Activated CD8-positive, alpha-beta memory T cell treated with anti-CD3 and anti-CD28 coated beads for 36 hours (primary cell): ENCODE data around the gene MMEL1. TPM values are rescaled to one million over a fixed set of nuclear protein-coding genes. Genes with fewer than 3 reads are reported as not detected.

ENCODE experiments used
- CTCF ChIA-PET: fragments of 350-600 bp; sonication (Branson Sonifier 250); formaldehyde crosslinking; loops from one replicate; lab custom pipeline; 2021; ENCODE audit warnings: antibody characterized with exemption; lab: Charles Lee
- POLR2A ChIA-PET: fragments of 350-600 bp; sonication (Branson Sonifier 250); formaldehyde crosslinking; loops from one replicate; lab custom pipeline; 2021; ENCODE audit warnings: antibody characterized with exemption; lab: Charles Lee
- total RNA-seq, 2 experiments: library from RNA; stranded (reverse); gene quantifications; one replicate each; pipeline ENCODE4 v1.2.3, GENCODE V29; 2021

MMEL1 gene
- total RNA-seq, 2 experiments from 2014 or later = 0.42 TPM; not detected in 1

DNA sequence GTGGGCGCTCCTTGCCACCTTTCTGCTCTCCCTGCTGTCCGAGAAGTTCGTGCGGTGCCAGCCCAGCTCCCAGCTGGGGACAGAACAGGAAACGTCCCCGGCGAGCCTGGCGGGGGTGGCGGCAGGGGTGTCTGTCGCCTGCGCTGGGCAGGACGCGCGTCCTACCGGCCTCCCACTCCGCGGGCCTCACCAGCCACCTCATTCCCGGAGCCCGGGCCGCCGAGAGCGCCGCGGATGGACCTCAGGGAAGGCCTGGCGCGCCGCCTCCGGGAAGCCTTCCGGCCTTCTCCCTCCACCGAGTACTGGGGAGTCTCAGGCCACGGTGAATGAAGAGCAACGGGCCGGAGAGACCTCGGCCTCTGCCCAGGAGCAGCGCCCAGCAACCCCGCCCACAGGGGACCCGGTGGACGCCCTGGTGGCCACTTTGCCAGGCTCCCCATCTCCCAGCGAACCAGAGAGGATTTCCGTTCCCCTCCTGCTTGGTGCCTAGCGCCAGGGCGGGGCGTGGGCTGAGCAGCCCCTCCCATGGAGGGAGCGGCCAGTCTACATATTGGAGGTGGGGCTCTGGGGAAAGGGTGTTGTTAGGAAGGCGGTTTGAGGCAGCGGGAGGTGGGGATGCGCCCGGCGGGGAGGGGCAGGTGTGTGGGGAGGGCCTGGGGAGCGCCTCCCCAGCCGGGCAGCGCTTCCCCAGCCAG is 86.2 kb downstream of the MMEL1 start:
- ChIA-PET CTCF (interaction anchor here (0.7 to 4.3 kb wide), 13 partner anchors 10 to 352 kb away, joined by 3 to 42 read pairs (median 6); partner anchors contain the start of genes FAAP20, PANK4, PRXL2B and TNFRSF14), POLR2A (interaction anchor here (0.7 to 4.5 kb wide), 12 partner anchors 10 to 155 kb away, joined by 3 to 46 read pairs (median 6); partner anchors contain the start of genes MORN1, PANK4, PRXL2B and RER1)

DNA sequence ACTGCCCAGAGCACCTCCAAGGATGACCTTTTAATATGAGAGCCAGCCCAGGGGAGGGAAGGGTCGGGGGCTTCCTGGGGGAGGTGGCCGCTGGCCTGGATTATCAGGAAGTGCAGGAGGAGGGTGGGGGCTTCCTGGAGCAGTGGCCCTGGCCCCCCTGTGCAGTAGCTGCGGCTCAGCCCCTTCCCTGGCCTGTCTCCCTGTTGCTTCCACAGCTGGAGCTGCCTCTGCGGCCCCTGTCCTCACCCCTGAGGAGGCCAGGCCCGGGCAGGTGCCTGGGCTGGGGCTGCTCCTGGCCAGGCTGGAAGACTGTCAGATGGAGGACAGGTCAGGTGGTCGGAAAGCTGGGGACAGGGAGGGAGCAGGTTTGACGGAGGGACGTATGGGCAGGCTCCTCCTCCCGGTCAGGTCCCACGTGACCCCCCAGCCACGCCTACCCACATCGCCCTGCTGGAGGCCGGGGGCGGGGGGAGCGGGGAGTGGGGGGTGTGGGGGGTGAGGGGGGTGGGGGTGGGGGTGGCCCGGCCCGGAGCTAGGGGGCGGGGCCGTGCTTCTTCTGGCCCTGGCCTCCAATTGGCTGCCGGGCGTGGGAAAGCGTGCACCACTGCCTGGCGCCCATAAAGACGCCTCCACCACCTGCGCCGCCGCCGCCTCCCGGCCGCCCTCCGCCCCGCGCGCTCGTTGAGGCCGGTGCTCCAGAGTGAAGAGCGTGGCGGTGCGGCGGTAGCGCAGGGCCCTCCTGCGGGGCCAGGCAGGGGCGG is 86.9 kb downstream of the MMEL1 start:
- CTCF ChIA-PET = interaction anchor here (0.6 to 4.3 kb wide), 7 partner anchors 11 to 133 kb away, joined by 3 to 42 read pairs (median 5); partner anchors contain the start of genes PANK4 and PEX10
- POLR2A ChIA-PET = interaction anchor here (0.7 to 4.5 kb wide), 8 partner anchors 10 to 154 kb away, joined by 3 to 46 read pairs (median 4); partner anchors contain the start of genes MORN1, PANK4, PRXL2B and RER1

DNA sequence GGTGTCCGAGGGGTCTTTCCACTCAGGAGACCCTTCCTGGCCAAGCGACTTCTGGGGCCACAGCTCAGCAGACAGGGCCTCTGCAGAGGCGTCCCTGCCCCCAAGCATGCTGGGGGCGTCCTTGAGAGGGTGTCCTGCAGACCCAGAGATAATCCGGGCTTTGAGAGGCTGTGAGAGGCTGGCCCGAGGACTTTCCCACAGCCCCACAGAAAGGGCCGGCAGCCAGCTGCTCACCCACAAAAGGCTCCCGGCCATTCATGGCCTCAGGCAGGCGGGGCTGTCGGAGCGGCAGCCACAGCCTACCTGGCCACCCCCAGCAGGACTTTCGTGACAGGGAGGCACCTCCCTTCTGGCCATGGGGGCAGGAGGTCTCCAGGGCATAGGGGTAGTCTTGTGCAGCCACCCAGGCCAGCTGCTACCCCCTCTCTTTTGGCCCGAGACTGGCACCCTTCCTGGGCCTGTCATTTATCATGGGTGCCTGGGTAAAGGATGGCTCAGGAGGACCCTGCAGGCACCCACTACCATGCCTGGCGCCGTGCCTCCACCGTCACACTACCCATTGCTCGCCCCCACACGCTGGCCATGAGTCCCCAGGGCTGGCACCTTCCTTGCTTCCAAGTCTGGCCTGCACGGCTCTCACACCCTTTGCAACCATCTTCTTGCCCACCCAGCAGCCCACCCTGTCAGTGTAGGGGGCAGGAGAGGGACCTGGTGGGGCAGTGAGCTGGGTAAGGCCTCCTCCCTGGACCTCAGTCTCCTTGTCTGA is 87.8 kb downstream of the MMEL1 start:
- POLR2A ChIA-PET = interaction anchor here (0.7 to 4.5 kb wide), 7 partner anchors 11 to 154 kb away, joined by 3 to 46 read pairs (median 5); partner anchors contain the start of genes MORN1, PANK4, PRXL2B and RER1
- CTCF ChIA-PET = interaction anchor here (0.8 to 4.3 kb wide), 3 partner anchors 10 to 41 kb away, joined by 3 to 42 read pairs (median 3); partner anchors contain the start of gene PANK4

DNA sequence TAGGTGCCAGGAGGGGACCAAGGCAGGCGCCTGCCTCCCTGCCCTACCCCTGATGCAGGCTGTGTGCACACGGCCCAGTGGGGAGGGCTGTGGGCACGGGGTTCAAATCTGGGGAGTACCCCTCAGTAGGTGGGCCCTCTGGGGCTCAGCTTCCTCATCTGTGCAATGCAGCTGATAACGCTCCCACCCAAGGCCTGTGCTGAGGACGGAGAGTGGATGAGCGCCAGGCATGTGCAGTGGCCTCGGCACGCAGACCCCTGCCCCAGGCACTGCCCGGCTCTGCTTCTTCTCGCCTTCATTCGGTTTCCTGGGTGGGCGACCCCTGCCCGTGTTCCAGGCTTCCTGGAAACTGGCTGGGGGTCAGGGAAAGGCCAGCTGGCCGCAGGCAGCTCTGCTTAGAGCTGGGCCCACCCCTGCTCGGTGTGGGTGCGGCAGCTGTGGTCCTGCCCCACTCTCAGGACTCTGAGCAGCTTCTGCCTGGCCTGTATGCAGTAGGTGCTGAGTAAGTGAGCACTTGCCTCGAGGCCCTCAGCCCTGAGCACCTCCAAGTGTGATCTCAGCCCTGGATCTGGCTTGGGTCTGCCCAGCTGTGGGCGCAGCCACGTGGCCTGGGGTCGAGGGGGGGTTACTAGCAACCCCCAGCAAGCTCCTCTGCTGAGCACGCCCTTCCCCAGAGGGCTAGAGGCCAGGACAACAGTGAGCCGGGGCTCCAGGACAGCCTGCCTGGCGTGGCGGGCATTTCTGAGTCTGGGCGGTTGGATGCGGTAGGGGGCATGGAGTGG is 88.5 kb downstream of the MMEL1 start:
- CTCF ChIA-PET = interaction anchor here (1.0 kb wide), 1 partner anchor 15 kb away, joined by 3 read pairs; no protein-coding TSS in a partner anchor
- POLR2A ChIA-PET = interaction anchor here (0.7 to 4.0 kb wide), 2 partner anchors 12 to 13 kb away, joined by 4 to 32 read pairs; partner anchors contain the start of gene TNFRSF14

DNA sequence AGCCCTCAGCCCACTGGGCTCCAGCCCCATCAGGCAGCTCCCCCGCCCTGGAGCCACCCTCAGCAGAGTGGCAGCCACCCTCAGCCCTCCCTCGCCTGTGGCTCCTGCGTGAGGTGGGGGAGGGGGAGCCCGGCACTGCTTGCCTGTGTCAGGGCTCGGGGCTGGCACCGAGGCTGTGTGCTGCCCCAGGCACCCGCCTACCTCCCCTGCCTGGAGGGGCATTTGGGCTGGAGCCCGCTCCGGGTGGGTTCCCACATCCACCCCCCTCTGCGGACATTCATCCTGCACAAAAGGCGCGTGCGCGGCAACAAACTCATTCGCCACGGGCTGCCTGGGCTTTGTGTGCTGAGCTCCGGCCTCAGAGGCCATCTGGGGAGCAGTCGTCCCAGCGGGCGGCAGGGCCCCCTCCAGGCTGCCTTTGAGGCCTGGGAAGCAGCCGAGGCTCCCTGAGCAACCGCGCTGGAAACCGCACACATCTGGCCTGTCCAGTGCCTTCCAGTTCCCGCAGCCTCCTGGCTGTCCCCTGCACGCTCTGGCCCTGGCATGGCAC is 89.2 kb downstream of the MMEL1 start:
- POLR2A ChIA-PET = interaction anchor here (0.7 kb wide), 1 partner anchor 13 kb away, joined by 4 read pairs; no protein-coding TSS in a partner anchor
- CTCF ChIA-PET = interaction anchor here (0.6 to 1.4 kb wide), 4 partner anchors 15 to 326 kb away, joined by 3 read pairs; partner anchors contain the start of gene PANK4

DNA sequence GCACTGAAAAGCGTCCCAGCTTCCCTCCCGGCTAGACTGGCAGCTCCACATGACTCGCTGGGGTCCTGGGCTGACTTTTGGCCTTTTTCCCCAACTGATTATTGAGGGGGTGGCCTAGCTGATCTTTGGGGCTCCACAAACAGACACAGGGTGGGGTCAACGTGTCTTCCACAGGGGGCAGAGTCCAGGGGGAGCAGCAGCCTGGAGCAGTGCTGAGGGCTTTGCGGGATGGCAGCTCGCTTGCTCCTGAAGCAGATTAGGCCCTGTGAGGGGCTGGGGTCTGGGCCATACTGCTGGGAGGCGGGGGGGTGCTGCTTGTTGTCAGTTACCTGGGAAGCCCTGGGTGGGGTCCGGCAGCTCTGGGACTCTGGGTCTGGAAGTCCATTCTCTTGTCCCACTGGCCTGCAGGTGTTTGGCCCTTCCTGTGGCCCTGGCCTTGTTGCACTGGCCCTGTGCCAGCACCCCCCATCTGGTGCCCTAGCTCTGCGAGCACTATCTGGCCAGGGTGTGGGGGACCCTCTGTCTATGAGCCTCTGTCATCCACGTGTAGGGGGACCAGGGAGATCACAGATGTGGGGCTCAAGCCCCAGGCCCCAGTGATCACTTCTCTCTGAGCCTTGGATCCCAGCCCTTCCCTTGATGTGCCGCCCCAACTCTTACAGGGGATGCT is 90.4 kb downstream of the MMEL1 start:
- ChIA-PET CTCF (interaction anchor here (1.2 to 1.4 kb wide), 2 partner anchors 15 to 19 kb away, joined by 3 read pairs; partner anchors contain the start of gene PANK4), POLR2A (no interaction called here)

DNA sequence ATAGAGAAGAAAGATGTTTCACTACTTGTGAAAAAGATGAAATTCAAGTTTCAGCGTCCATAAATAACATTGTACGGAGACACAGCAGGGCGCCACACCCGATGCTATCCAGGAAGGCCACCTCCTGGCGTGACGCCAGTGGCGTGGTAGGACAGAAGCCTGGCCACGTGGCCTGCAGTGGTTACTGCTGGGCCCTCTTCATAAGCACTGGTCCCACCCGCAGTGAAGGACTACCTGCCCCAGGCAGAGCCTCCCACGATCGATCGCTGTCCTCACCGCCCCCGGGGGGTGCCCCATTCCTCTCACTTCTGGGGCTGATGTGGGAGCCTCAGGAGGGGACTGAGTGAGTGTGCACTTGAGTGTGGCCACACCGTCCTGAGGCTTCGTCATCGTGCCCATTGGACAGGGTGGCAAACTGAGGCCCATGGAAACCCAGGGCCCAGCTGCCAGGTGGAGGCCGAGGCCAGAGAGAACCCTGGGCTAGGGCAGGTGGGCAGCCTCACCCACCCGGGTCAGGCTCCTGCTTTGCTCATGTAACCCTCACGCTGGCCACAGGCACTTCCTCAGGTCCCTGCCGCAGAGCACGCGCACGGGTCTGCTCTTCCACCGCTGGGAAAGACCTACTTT is 91.1 kb downstream of the MMEL1 start:
- ChIA-PET POLR2A (no interaction called here), CTCF (interaction anchor here (1.2 to 2.1 kb wide), 2 partner anchors 10 to 126 kb away, joined by 4 to 5 read pairs; no protein-coding TSS in a partner anchor)

DNA sequence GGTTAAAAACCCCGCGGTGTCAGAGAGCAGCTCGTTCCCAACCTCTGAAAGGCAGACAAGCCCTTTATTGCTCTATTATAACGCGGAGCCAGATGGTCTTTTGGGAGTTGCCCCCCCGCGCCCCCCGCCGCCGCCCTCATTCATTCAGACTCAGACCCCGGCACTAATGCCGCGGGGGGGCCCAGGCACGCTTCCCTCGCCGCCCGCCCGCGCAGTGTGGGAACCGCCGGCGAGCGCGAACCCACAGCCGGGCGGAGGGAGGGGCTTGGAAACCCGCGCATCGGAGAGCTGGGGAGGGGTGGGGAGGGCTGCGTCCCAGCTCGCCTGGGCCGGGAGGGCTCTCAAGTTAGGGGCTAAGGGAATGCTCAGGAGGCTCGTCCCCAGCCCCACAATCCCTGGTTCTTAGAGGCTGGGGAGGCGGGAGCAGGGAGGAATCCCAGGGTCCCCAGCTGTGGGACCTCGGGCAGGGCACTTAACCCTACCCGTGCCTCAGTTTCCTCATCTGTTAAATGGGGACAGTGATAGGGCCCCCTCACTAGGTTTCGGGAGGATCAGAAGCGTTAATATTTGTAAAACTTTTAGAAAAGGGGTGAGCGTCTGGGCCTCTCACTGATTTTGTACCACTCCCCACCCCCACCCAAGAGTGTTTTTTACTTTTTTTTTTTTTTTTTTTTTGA is 91.9 kb downstream of the MMEL1 start:
- POLR2A ChIA-PET = no interaction called here

More for the DNA sequence above, 91.9 kb downstream of the MMEL1 start:
- CTCF ChIA-PET = interaction anchor here (1.2 to 2.1 kb wide), 2 partner anchors 9 to 125 kb away, joined by 4 to 5 read pairs; no protein-coding TSS in a partner anchor

Other genes with a start within 250 kb of the MMEL1 start
- gene MORN1, start 241.5 kb downstream of the MMEL1 start, total RNA-seq = 1 to 10 TPM; 8.7 to 9.9 TPM
- 100 to 1,000 TPM; 188 to 209 TPM for gene RER1, start 241.2 kb downstream of the MMEL1 start, total RNA-seq
- 10 to 100 TPM; 22.6 to 24.2 TPM for gene PEX10, start 220.5 kb downstream of the MMEL1 start, total RNA-seq
- under 1 TPM; 0.80 to 0.84 TPM for gene PLCH2, start 156.7 kb downstream of the MMEL1 start, total RNA-seq
- gene PANK4, start 106.4 kb downstream of the MMEL1 start, total RNA-seq = 10 to 100 TPM; 39.1 to 41.3 TPM
- gene HES5, start 102.8 kb downstream of the MMEL1 start, total RNA-seq = under 1 TPM; 0.21 to 0.23 TPM
- gene TNFRSF14, start 76.6 kb downstream of the MMEL1 start, total RNA-seq = 100 to 1,000 TPM; 141 to 153 TPM
- gene PRXL2B, start 46.2 kb downstream of the MMEL1 start, total RNA-seq = 10 to 100 TPM; 40.0 to 41.9 TPM
- gene TTC34, start 168.7 kb upstream of the MMEL1 start, total RNA-seq = 1 to 10 TPM; 1.0 to 1.1 TPM